ENCODE results near the gene TCAP. TPM values are rescaled to one million over a fixed set of nuclear protein-coding genes. Genes with fewer than 3 reads are reported as not detected.
A peak's percentile ranks its signal among the peaks of the same experiment; 100 is the strongest.

The TCAP gene
- total RNA-seq (1 to 10 TPM in 6 of 7 donors, under 1 TPM in 1; 0.24 to 1.9 (median 1.3) TPM), polyA plus RNA-seq (1 to 10 TPM in 1 of 2 donors, under 1 TPM in 1; 0.47 to 1.6 TPM)
- long read RNA-seq, donor 1, partial matches to known transcripts: 0 of 2 reads
- long read RNA-seq, donor 1, other reads (novel, unspliced or antisense): 1 of 2 reads
- long read RNA-seq, donor 2: 0 reads
- long read RNA-seq, donor 3: 0 reads

- Histone ChIP-seq H3K27ac (no peak within 1 kb of the TSS), H3K4me3 (no peak within 1 kb of the TSS), H3K27me3 (no peaks in the 10 kb centered on the region), H3K9me3 (no peaks in the 10 kb centered on the region), H3K36me3 (no peaks in the 10 kb centered on the region), H3K4me1 (ENCODE audit: insufficient read depth) (peaks cover 4% of the 10 kb centered on the region)
- no peak for DNase-seq
- WGBS, 3 donors: 22 to 32% (median 31%) methylated on average over 14 to 15 of the region's 15 CpGs
- no peak for TF ChIP-seq CTCF (IDR thresholded peaks at IDR 0.05)
- TF ChIP-seq POLR2A (IDR thresholded peaks at IDR 0.05): no peak
- intact Hi-C loops (cut with DNase I): loop anchor here in 1 of 4 donors (5.0 kb wide), 1 partner anchor 43 kb away; no protein-coding TSS in a partner anchor
These were observed at the start of gene TCAP for GRCh38 chr17:39664581-39665561. Gene TCAP (plus strand): TSS chr17:39665349. CDS start chr17:39665360, 11 bp downstream.

GRCh38 chr17:39615434-39615833 lies 49.7 kb upstream of the TCAP start:
- H3K4me3 ChIP-seq: no peak overlapping the region
- H3K36me3 ChIP-seq: no peaks in the 10 kb centered on the region
- 47 to 62% (median 49%) methylated on average over 6 of the region's 6 CpGs for WGBS, 3 donors
- no peak for DNase-seq
- no peaks in the 10 kb centered on the region for H3K27me3 ChIP-seq
- H3K27ac ChIP-seq: no peak overlapping the region
- intact Hi-C loops (cut with DNase I): no loop called here
- H3K9me3 ChIP-seq: no peaks in the 10 kb centered on the region
- peaks cover 2% of the 10 kb centered on the region for H3K4me1 ChIP-seq (ENCODE audit: insufficient read depth)
- TF ChIP-seq POLR2A (IDR thresholded peaks at IDR 0.05): no peak
- TF ChIP-seq EP300 (IDR thresholded peaks at IDR 0.05): no peak

- no peak overlapping the region for H3K4me3 ChIP-seq
- H3K27me3 ChIP-seq: no peaks in the 10 kb centered on the region
- intact Hi-C loops (cut with DNase I): no loop called here
- H3K36me3 ChIP-seq: no peaks in the 10 kb centered on the region
- peaks cover 2% of the 10 kb centered on the region for H3K4me1 ChIP-seq (ENCODE audit: insufficient read depth)
- 76 to 82% (median 79%) methylated on average over 3 of the region's 3 CpGs for WGBS, 3 donors
- no peak for DNase-seq
- no peak overlapping the region for H3K27ac ChIP-seq
- H3K9me3 ChIP-seq: no peaks in the 10 kb centered on the region
- TF ChIP-seq POLR2A (IDR thresholded peaks at IDR 0.05) (no peak), CTCF (IDR thresholded peaks at IDR 0.05) (no peak), EP300 (IDR thresholded peaks at IDR 0.05) (no peak)
These were observed 48.1 kb upstream of the TCAP start for GRCh38 chr17:39617100-39617445.

- WGBS, 3 donors: 1 to 3% (median 2%) methylated on average over 18 to 79 of the region's 79 CpGs
- TF ChIP-seq EP300 (IDR thresholded peaks at IDR 0.05): no peak
- no peak for TF ChIP-seq POLR2A (IDR thresholded peaks at IDR 0.05)
- TF ChIP-seq CTCF (IDR thresholded peaks at IDR 0.05): no peak
These were observed 47.5 kb upstream of the TCAP start for GRCh38 chr17:39617446-39618245.

More at GRCh38 chr17:39617446-39618245, 47.5 kb upstream of the TCAP start:
- DNase-seq: peak in 4 of 5 donors; percentile 43 to 73 (median 60)
- intact Hi-C loops (cut with DNase I): no loop called here
- H3K27me3 ChIP-seq: no peaks in the 10 kb centered on the region
- peak overlapping the region; percentile 34 for H3K4me3 ChIP-seq
- peaks cover 2% of the 10 kb centered on the region for H3K4me1 ChIP-seq (ENCODE audit: insufficient read depth)
- no peaks in the 10 kb centered on the region for H3K9me3 ChIP-seq
- H3K36me3 ChIP-seq: no peaks in the 10 kb centered on the region
- no peak overlapping the region for H3K27ac ChIP-seq
